ENCODE results near the gene ZNF609. TPM values are rescaled to one million over a fixed set of nuclear protein-coding genes. Genes with fewer than 3 reads are reported as not detected.

Gene ZNF609
- total and polyA plus RNA-seq, 2 of the 13 experiments (the other 11 are each of a cell fraction or from before 2014, with no cell fraction given): 8.9 to 9.9 TPM

DNA sequence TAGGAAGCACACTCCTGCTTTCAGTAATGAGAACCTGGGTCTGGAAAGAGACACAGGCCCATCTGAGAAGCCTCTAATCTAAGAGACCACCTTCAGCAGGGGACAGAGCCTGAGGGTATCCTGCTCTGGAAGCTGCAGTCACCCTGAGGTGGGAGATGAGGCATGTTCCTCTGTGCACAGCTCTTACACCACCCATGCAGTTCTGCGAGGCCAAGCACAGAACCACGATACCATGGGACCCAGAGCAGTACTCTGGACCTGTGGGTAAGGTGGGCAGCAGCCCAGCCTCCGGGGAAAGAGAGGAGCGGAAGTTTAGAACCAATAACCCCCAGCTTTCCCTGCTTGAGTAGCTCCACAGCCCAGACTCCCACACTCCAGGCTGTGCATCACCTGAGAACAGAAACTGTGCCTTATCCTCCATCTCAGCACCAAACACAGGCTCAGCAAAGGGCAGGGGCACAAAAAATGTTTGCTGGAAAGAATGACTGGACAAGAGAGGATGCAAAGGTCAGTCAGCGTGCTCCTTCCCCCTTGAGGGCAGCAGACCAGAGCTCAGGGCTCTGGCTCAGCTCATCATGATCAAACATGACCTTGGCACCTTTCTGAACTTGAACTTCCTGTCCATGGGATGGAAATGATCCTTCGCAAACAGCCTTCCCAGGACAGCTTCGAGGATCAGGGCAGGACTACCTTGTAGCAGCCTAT lies 271.9 kb downstream of the ZNF609 start (continued):
- no peak for TF ChIP-seq TGIF2 (CRISPR knock-in tag; IDR thresholded peaks at IDR 0.05)
- no peak for TF ChIP-seq NFATC3 (CRISPR knock-in tag; IDR thresholded peaks at IDR 0.05)
- TF ChIP-seq POLR2AphosphoS5 (IDR thresholded peaks at IDR 0.05; ENCODE audit: low read depth, low read length): no peak
- no peak for TF ChIP-seq ZNF10 (CRISPR knock-in tag; IDR thresholded peaks at IDR 0.05; ENCODE audit: borderline replicate concordance, low read depth)
- TF ChIP-seq, protein P1, sequence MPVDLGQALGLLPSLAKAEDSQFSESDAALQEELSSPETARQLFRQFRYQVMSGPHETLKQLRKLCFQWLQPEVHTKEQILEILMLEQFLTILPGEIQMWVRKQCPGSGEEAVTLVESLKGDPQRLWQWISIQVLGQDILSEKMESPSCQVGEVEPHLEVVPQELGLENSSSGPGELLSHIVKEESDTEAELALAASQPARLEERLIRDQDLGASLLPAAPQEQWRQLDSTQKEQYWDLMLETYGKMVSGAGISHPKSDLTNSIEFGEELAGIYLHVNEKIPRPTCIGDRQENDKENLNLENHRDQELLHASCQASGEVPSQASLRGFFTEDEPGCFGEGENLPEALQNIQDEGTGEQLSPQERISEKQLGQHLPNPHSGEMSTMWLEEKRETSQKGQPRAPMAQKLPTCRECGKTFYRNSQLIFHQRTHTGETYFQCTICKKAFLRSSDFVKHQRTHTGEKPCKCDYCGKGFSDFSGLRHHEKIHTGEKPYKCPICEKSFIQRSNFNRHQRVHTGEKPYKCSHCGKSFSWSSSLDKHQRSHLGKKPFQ (CRISPR knock-in tag; IDR thresholded peaks at IDR 0.05; ENCODE audit: insufficient replicate concordance): peak; percentile 57
- TF ChIP-seq, protein P2, sequence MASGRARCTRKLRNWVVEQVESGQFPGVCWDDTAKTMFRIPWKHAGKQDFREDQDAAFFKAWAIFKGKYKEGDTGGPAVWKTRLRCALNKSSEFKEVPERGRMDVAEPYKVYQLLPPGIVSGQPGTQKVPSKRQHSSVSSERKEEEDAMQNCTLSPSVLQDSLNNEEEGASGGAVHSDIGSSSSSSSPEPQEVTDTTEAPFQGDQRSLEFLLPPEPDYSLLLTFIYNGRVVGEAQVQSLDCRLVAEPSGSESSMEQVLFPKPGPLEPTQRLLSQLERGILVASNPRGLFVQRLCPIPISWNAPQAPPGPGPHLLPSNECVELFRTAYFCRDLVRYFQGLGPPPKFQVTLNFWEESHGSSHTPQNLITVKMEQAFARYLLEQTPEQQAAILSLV (CRISPR knock-in tag; IDR thresholded peaks at IDR 0.05; ENCODE audit: borderline replicate concordance): no peak
- TF ChIP-seq ZNF562 (CRISPR knock-in tag; IDR thresholded peaks at IDR 0.05; ENCODE audit: borderline replicate concordance): no peak
- TF ChIP-seq SAP130 (CRISPR knock-in tag; IDR thresholded peaks at IDR 0.05; ENCODE audit: low read depth): peak; percentile 61
- no peak for TF ChIP-seq SRF (IDR thresholded peaks at IDR 0.05; ENCODE audit: low read depth, low read length)
- no peak for TF ChIP-seq ZNF121 (CRISPR knock-in tag; IDR thresholded peaks at IDR 0.05)
- TF ChIP-seq DBP (CRISPR knock-in tag; IDR thresholded peaks at IDR 0.05; ENCODE audit: not compliant biosample characterization): no peak
- no peak for TF ChIP-seq ZZZ3 (CRISPR knock-in tag; IDR thresholded peaks at IDR 0.05; ENCODE audit: borderline replicate concordance)
- no peak for TF ChIP-seq KLF9 (CRISPR knock-in tag; IDR thresholded peaks at IDR 0.05; ENCODE audit: low read depth)
- TF ChIP-seq ZNF792 (CRISPR knock-in tag; IDR thresholded peaks at IDR 0.05): no peak
- no peak for TF ChIP-seq ZNF280B (CRISPR knock-in tag; IDR thresholded peaks at IDR 0.05; ENCODE audit: borderline replicate concordance)
- TF ChIP-seq DR1 (CRISPR knock-in tag; IDR thresholded peaks at IDR 0.05): no peak
- TF ChIP-seq XRCC5 (optimal IDR thresholded peaks at IDR 0.05; ENCODE audit: low read length): peak; percentile 47
- TF ChIP-seq ZNF101 (CRISPR knock-in tag; IDR thresholded peaks at IDR 0.05; ENCODE audit: borderline replicate concordance, low read depth): no peak
- no peak for TF ChIP-seq MAZ (IDR thresholded peaks at IDR 0.05; ENCODE audit: borderline replicate concordance, low read depth, low read length)
- no peak for TF ChIP-seq MAZ (CRISPR knock-in tag; IDR thresholded peaks at IDR 0.05; ENCODE audit: low read depth)
- TF ChIP-seq ZNF564 (CRISPR knock-in tag; IDR thresholded peaks at IDR 0.05): no peak
- TF ChIP-seq, protein P3, sequence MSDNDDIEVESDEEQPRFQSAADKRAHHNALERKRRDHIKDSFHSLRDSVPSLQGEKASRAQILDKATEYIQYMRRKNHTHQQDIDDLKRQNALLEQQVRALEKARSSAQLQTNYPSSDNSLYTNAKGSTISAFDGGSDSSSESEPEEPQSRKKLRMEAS (IDR thresholded peaks at IDR 0.05): peak; percentile 53
- no peak for TF ChIP-seq ZNF160 (CRISPR knock-in tag; IDR thresholded peaks at IDR 0.05)
- TF ChIP-seq, protein P4, sequence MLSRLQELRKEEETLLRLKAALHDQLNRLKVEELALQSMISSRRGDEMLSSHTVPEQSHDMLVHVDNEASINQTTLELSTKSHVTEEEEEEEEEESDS (CRISPR knock-in tag; IDR thresholded peaks at IDR 0.05; ENCODE audit: borderline replicate concordance): no peak
- no peak for TF ChIP-seq ZFAT (CRISPR knock-in tag; conservative IDR thresholded peaks at IDR 0.05)
- TF ChIP-seq FOXK2 (IDR thresholded peaks at IDR 0.05): no peak
- TF ChIP-seq ZNF839 (CRISPR knock-in tag; IDR thresholded peaks at IDR 0.05; ENCODE audit: borderline replicate concordance): no peak
